HCT116 (cell line): ENCODE data around the gene DPF1.

Experiments used
- ELF1 ChIP-seq: IDR thresholded peaks from 2 replicates; pipeline ENCODE4 v1.6.1; 2012; ENCODE audit warnings: low read depth, borderline replicate concordance
- EZH2 ChIP-seq: fragments of 200-600 bp; sonication (generic); IDR thresholded peaks from 2 replicates; pipeline ENCODE4 v1.6.1; 2017; ENCODE audit warnings: antibody characterized with exemption, mixed run types
- EZH2phosphoT487 ChIP-seq: fragments of 200-600 bp; IDR thresholded peaks from 2 replicates; pipeline ENCODE4 v1.6.1; 2018; ENCODE audit warnings: antibody characterized with exemption, borderline replicate concordance
- FOSL1 ChIP-seq: IDR thresholded peaks from 2 replicates; pipeline ENCODE4 v1.6.1; 2012; ENCODE audit warnings: low read depth
- JUND ChIP-seq: IDR thresholded peaks from 2 replicates; pipeline ENCODE4 v1.6.1; 2012
- POLR2A ChIP-seq: IDR thresholded peaks from 2 replicates; pipeline ENCODE4 v1.7.0; 2011; ENCODE audit warnings: borderline replicate concordance; ENCODE audit not compliant: insufficient read depth, insufficient read length; ENCODE audit errors: extremely low read depth
- POLR2AphosphoS5 ChIP-seq: IDR thresholded peaks from 2 replicates; pipeline ENCODE4 v1.6.1; 2011; ENCODE audit warnings: mild to moderate bottlenecking, low read depth, low read length, moderate library complexity
- RAD21 ChIP-seq: IDR thresholded peaks from 2 replicates; pipeline ENCODE4 v1.6.1; 2012; ENCODE audit warnings: low read depth, mild to moderate bottlenecking
- SIN3A ChIP-seq: IDR thresholded peaks from 2 replicates; pipeline ENCODE4 v1.6.1; 2012; ENCODE audit warnings: low read depth
- SRF ChIP-seq: IDR thresholded peaks from 2 replicates; pipeline ENCODE4 v1.6.1; 2012; ENCODE audit warnings: low read depth
- ZNF274 ChIP-seq: fragments of 200-500 bp; sonication (Bioruptor generic); IDR thresholded peaks from 2 replicates; pipeline ENCODE4 v1.6.1; 2014; ENCODE audit warnings: mild to moderate bottlenecking, low read depth, low read length, inconsistent platforms
- TF ChIP-seq, protein P1 (sequence below), 3 experiments: fragments of 200-600 bp in 1 of 3; sonication (generic) in 1 of 3; IDR thresholded peaks in 2 of 3; conservative IDR thresholded peaks in 1 of 3; 2 replicates each; pipeline ENCODE4 v1.5.1; 2012 to 2017; ENCODE audit warnings: low read depth in 2 of 3, low read length in 2 of 3, antibody characterized with exemption in 1 of 3, borderline replicate concordance in 1 of 3, control low read depth in 1 of 3, mild to moderate bottlenecking in 1 of 3, mixed read lengths in 1 of 3, mixed run types in 1 of 3, moderate library complexity in 1 of 3; ENCODE audit not compliant: insufficient read depth in 1 of 3
- TF ChIP-seq, protein P2 (sequence below): IDR thresholded peaks from 2 replicates; pipeline ENCODE4 v1.6.1; 2011; ENCODE audit warnings: mild to moderate bottlenecking, low read length, moderate library complexity; ENCODE audit not compliant: insufficient replicate concordance; ENCODE audit errors: extremely low read depth
- TF ChIP-seq, protein P3 (sequence below): IDR thresholded peaks from 2 replicates; pipeline ENCODE4 v1.6.1; 2012; ENCODE audit warnings: low read depth

DNA sequence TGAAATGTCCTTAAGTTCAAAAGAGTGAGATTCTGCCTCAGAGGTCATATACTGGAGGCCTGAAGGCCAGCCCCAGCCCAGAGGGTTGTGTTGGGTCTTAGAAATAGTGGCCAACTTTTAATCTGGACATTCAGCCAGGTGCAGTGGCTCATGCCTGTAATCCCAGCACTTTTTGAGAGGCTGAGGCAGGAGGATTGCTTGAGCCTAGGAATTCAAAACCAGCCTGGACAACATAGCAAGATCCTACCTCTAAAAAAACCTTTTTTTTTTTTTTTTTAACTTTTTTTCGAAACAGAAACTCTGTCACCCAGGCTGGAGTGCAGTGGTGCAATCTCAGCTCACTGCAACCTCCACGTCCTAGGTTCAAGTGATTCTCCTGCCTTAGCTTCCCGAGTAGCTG lies 15.5 kb downstream of the DPF1 start:
- no peak for TF ChIP-seq POLR2A
- no peak for TF ChIP-seq RAD21
- no peak for TF ChIP-seq EZH2phosphoT487
- TF ChIP-seq, protein P1, sequence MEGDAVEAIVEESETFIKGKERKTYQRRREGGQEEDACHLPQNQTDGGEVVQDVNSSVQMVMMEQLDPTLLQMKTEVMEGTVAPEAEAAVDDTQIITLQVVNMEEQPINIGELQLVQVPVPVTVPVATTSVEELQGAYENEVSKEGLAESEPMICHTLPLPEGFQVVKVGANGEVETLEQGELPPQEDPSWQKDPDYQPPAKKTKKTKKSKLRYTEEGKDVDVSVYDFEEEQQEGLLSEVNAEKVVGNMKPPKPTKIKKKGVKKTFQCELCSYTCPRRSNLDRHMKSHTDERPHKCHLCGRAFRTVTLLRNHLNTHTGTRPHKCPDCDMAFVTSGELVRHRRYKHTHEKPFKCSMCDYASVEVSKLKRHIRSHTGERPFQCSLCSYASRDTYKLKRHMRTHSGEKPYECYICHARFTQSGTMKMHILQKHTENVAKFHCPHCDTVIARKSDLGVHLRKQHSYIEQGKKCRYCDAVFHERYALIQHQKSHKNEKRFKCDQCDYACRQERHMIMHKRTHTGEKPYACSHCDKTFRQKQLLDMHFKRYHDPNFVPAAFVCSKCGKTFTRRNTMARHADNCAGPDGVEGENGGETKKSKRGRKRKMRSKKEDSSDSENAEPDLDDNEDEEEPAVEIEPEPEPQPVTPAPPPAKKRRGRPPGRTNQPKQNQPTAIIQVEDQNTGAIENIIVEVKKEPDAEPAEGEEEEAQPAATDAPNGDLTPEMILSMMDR (IDR thresholded peaks at IDR 0.05 in 2 of 3, conservative IDR thresholded peaks at IDR 0.05 in 1 of 3; ENCODE audit: borderline replicate concordance in 1 of 3, insufficient read depth in 1 of 3, low read depth in 2 of 3, low read length in 2 of 3), result no peak
- TF ChIP-seq, protein P2, sequence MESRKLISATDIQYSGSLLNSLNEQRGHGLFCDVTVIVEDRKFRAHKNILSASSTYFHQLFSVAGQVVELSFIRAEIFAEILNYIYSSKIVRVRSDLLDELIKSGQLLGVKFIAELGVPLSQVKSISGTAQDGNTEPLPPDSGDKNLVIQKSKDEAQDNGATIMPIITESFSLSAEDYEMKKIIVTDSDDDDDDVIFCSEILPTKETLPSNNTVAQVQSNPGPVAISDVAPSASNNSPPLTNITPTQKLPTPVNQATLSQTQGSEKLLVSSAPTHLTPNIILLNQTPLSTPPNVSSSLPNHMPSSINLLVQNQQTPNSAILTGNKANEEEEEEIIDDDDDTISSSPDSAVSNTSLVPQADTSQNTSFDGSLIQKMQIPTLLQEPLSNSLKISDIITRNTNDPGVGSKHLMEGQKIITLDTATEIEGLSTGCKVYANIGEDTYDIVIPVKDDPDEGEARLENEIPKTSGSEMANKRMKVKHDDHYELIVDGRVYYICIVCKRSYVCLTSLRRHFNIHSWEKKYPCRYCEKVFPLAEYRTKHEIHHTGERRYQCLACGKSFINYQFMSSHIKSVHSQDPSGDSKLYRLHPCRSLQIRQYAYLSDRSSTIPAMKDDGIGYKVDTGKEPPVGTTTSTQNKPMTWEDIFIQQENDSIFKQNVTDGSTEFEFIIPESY, result no peak
- TF ChIP-seq, protein P3, sequence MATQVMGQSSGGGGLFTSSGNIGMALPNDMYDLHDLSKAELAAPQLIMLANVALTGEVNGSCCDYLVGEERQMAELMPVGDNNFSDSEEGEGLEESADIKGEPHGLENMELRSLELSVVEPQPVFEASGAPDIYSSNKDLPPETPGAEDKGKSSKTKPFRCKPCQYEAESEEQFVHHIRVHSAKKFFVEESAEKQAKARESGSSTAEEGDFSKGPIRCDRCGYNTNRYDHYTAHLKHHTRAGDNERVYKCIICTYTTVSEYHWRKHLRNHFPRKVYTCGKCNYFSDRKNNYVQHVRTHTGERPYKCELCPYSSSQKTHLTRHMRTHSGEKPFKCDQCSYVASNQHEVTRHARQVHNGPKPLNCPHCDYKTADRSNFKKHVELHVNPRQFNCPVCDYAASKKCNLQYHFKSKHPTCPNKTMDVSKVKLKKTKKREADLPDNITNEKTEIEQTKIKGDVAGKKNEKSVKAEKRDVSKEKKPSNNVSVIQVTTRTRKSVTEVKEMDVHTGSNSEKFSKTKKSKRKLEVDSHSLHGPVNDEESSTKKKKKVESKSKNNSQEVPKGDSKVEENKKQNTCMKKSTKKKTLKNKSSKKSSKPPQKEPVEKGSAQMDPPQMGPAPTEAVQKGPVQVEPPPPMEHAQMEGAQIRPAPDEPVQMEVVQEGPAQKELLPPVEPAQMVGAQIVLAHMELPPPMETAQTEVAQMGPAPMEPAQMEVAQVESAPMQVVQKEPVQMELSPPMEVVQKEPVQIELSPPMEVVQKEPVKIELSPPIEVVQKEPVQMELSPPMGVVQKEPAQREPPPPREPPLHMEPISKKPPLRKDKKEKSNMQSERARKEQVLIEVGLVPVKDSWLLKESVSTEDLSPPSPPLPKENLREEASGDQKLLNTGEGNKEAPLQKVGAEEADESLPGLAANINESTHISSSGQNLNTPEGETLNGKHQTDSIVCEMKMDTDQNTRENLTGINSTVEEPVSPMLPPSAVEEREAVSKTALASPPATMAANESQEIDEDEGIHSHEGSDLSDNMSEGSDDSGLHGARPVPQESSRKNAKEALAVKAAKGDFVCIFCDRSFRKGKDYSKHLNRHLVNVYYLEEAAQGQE, result no peak
- TF ChIP-seq POLR2AphosphoS5, result no peak
- no peak for TF ChIP-seq SIN3A
- TF ChIP-seq SRF, result no peak
- no peak for TF ChIP-seq EZH2
- TF ChIP-seq FOSL1, result no peak
- no peak for TF ChIP-seq JUND
- TF ChIP-seq ELF1, result no peak
- TF ChIP-seq ZNF274, result no peak
